Thoracic aorta (tissue), 2 donors: ENCODE data around the gene GALK1. TPM values are rescaled to one million over a fixed set of nuclear protein-coding genes. Genes with fewer than 3 reads are reported as not detected.
"Not testable (repeated sequence)": the region's sequence is repeated elsewhere in the genome, so short reads cannot be mapped to it uniquely, and the experiment has no call there.

Experiments
- ATAC-seq: fragments of 150-250 bp; one replicate; pipeline ENCODE4 v1.8.0; 2017; ENCODE audit warnings: low read depth; ENCODE audit not compliant: insufficient number of reproducible peaks, low FRiP score
- DNase-seq: peaks from one replicate; pipeline ENCODE4 v3.0.0-alpha.2; 2020; ENCODE audit warnings: low spot score
- H3K27ac ChIP-seq, 2 donors: fragments of 200-600 bp; sonication (generic); 1 replicate in 1 of 2; 2 replicates in 1 of 2; pipeline ENCODE4 v1.5.1; 2016; ENCODE audit warnings: mild to moderate bottlenecking in 2 of 2, moderate library complexity in 2 of 2
- H3K27me3 ChIP-seq: fragments of 200-600 bp; sonication (generic); replicated peaks from 2 replicates; pipeline ENCODE4 v1.6.0; 2016; ENCODE audit warnings: mild to moderate bottlenecking; ENCODE audit not compliant: insufficient read depth
- H3K36me3 ChIP-seq: fragments of 200-600 bp; sonication (generic); one replicate; pipeline ENCODE4 v1.5.1; 2016
- H3K4me1 ChIP-seq, 2 donors: fragments of 200-600 bp; sonication (generic); 1 replicate in 1 of 2; 2 replicates in 1 of 2; pipeline versions ENCODE4 v1.5.1 to v1.6.0; 2016; ENCODE audit warnings: low read depth in 2 of 2, mild to moderate bottlenecking in 1 of 2; ENCODE audit not compliant: control insufficient read depth in 1 of 2
- H3K4me3 ChIP-seq: fragments of 200-600 bp; sonication (generic); 2 replicates; pipeline ENCODE4 v1.5.1; 2016; ENCODE audit warnings: mild to moderate bottlenecking
- H3K9me3 ChIP-seq: fragments of 200-600 bp; sonication (generic); 2 replicates; pipeline ENCODE4 v1.5.1; 2016
- CTCF ChIP-seq: fragments of 200-600 bp; sonication (generic); IDR thresholded peaks from one replicate; pipeline ENCODE4 v1.5.1; 2019; ENCODE audit warnings: antibody characterized with exemption
- total RNA-seq, 2 donors: library from RNA; depleted of rRNA; stranded (reverse); fragments of >200 nt; gene quantifications; one replicate each; pipeline versions ENCODE4 v1.1.0 to v1.2.3, GENCODE V29; 2016

Gene GALK1
- total RNA-seq, 2 donors from 2014 or later = 29.6 to 58.3 TPM

DNA sequence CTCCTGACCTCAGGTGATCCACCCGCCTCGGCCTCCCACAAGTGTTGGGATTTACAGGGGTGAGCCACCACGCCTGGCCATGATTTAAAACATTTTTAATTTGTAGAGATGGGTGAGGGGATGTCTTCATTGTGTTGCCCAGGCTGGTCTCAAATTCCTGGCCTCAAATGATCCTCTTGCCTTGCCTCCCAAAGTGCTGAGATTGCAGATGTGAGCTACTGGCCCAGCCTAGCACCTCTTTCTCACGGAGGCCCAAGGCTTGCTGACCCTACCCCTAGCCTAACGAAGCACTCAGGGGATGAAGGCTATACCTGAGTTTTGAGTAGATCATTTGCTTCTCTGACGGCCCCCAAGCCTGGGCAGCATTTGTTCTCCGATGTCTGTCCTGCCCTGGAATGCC is 46.2 kb upstream of the GALK1 start:
- ATAC-seq = no peak
- H3K27ac ChIP-seq = no peak overlapping the region
- peaks cover 9 to 13% of the 10 kb centered on the region in 2 donors for H3K4me1 ChIP-seq
- no peak for DNase-seq
- no peaks in the 10 kb centered on the region for H3K9me3 ChIP-seq
- no peaks in the 10 kb centered on the region for H3K27me3 ChIP-seq
- TF ChIP-seq CTCF = no peak
- no peak overlapping the region for H3K4me3 ChIP-seq
- H3K36me3 ChIP-seq = peaks cover 52% of the 10 kb centered on the region

GRCh38 chr17:75810756-75811155 is 45.8 kb upstream of the GALK1 start:
- H3K4me1 ChIP-seq = peaks cover 9 to 13% of the 10 kb centered on the region in 2 donors
- H3K4me3 ChIP-seq, H3K27ac ChIP-seq, H3K27me3 ChIP-seq, H3K9me3 ChIP-seq, DNase-seq, ATAC-seq: not testable (repeated sequence)
- peaks cover 50% of the 10 kb centered on the region for H3K36me3 ChIP-seq

DNA sequence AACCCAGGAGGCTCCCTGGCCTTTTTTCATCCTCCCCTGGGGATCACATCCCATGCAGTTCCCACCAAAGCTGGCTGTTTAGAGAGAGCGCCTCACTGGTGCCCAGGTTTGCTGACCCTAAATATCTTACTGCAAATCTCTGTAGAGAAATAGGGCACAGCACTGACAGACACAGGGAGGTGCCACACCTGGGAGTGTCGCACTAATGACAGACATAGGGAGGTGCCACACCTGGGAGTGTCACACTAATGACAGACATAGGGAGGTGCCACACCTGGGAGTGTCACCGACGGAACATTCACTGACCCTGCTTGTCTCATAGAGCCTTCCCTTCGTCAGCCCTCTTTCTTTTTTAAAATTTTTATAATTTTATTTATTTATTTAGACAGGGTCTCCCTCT is 45.2 kb upstream of the GALK1 start:
- Histone ChIP-seq H3K27me3 (no peaks in the 10 kb centered on the region), H3K4me1 (peaks cover 9 to 13% of the 10 kb centered on the region in 2 donors), H3K27ac (no peak overlapping the region), H3K9me3 (no peaks in the 10 kb centered on the region), H3K4me3 (no peak overlapping the region), H3K36me3 (peaks cover 47% of the 10 kb centered on the region)
- TF ChIP-seq CTCF = no peak
- ATAC-seq (peak; percentile 47), DNase-seq (no peak)

- Histone ChIP-seq H3K4me3 (no peak overlapping the region), H3K36me3 (peaks cover 44% of the 10 kb centered on the region), H3K27ac (peak overlapping the region in 1 of 2 donors; percentile 15), H3K27me3 (no peaks in the 10 kb centered on the region), H3K9me3 (no peaks in the 10 kb centered on the region), H3K4me1 (peaks cover 9 to 13% of the 10 kb centered on the region in 2 donors)
- no peak for DNase-seq
- no peak for ATAC-seq
- no peak for TF ChIP-seq CTCF
Measured at GRCh38 chr17:75809631-75810111, 44.7 kb upstream of the GALK1 start.

- DNase-seq (no peak), ATAC-seq (peak; percentile 7)
- Histone ChIP-seq H3K9me3 (no peaks in the 10 kb centered on the region), H3K27me3 (no peaks in the 10 kb centered on the region), H3K36me3 (peaks cover 38% of the 10 kb centered on the region), H3K4me3 (no peak overlapping the region), H3K27ac (peak overlapping the region in 1 of 2 donors; percentile 70), H3K4me1 (peaks cover 9 to 13% of the 10 kb centered on the region in 2 donors)
- TF ChIP-seq CTCF = no peak
Measured at GRCh38 chr17:75808905-75809621, 44.1 kb upstream of the GALK1 start.
